Measurements from ENCODE around the gene C4orf36. TPM values are rescaled to one million over a fixed set of nuclear protein-coding genes. Genes with fewer than 3 reads are reported as not detected.
A peak's percentile ranks its signal among the peaks of the same experiment; 100 is the strongest.

C4orf36 gene
- total and polyA plus RNA-seq, 2 experiments from 2014 or later, result 1.3 to 2.0 TPM

GRCh38 chr4:86853209-86853608 is 39.0 kb downstream of the C4orf36 start:
- Histone ChIP-seq H3K79me2 (no peaks in the 10 kb centered on the region), H3K4me1 (ENCODE audit: insufficient read depth) (peaks cover 18% of the 10 kb centered on the region), H3K4me2 (no peak overlapping the region), H2AFZ (no peak overlapping the region), H3K36me3 (replicated peaks; ENCODE audit: insufficient read depth, low read depth) (no peaks in the 10 kb centered on the region), H3K27me3 (no peaks in the 10 kb centered on the region), H3K9me3 (ENCODE audit: low read depth) (no peaks in the 10 kb centered on the region), H3K4me3 (no peak overlapping the region), H4K20me1 (ENCODE audit: insufficient read depth, poor library complexity, severe bottlenecking) (no peaks in the 10 kb centered on the region), H3K27ac (no peak overlapping the region), H3K9me2 (replicated peaks; ENCODE audit: insufficient read depth) (no peaks in the 10 kb centered on the region)
- DNase-seq (ENCODE audit: low spot score), result no peak
- no peak for TF ChIP-seq EZH2 (IDR thresholded peaks at IDR 0.05; ENCODE audit: borderline replicate concordance)
- TF ChIP-seq, protein P1, sequence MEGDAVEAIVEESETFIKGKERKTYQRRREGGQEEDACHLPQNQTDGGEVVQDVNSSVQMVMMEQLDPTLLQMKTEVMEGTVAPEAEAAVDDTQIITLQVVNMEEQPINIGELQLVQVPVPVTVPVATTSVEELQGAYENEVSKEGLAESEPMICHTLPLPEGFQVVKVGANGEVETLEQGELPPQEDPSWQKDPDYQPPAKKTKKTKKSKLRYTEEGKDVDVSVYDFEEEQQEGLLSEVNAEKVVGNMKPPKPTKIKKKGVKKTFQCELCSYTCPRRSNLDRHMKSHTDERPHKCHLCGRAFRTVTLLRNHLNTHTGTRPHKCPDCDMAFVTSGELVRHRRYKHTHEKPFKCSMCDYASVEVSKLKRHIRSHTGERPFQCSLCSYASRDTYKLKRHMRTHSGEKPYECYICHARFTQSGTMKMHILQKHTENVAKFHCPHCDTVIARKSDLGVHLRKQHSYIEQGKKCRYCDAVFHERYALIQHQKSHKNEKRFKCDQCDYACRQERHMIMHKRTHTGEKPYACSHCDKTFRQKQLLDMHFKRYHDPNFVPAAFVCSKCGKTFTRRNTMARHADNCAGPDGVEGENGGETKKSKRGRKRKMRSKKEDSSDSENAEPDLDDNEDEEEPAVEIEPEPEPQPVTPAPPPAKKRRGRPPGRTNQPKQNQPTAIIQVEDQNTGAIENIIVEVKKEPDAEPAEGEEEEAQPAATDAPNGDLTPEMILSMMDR (IDR thresholded peaks at IDR 0.05; ENCODE audit: poor library complexity), result no peak
- no peak for TF ChIP-seq EZH2phosphoT487 (IDR thresholded peaks at IDR 0.05; ENCODE audit: low read depth, severe bottlenecking, unreplicated experiment)
- WGBS (ENCODE audit: low lambda C conversion rate, missing lambda C conversion rate), result 88% methylated on average over 5 of the region's 5 CpGs

- H3K36me3 ChIP-seq (replicated peaks; ENCODE audit: insufficient read depth, low read depth), result no peaks in the 10 kb centered on the region
- no peaks in the 10 kb centered on the region for H3K9me2 ChIP-seq (replicated peaks; ENCODE audit: insufficient read depth)
- no peak within 1 kb of the TSS for H3K4me3 ChIP-seq
- DNase-seq (ENCODE audit: low spot score), result no peak
- no peak within 1 kb of the TSS for H3K4me2 ChIP-seq
- no peaks in the 10 kb centered on the region for H3K79me2 ChIP-seq
- no peaks in the 10 kb centered on the region for H4K20me1 ChIP-seq (ENCODE audit: insufficient read depth, poor library complexity, severe bottlenecking)
- no peak within 1 kb of the TSS for H2AFZ ChIP-seq
- 84% methylated on average over 11 of the region's 11 CpGs for WGBS (ENCODE audit: low lambda C conversion rate, missing lambda C conversion rate)
- peaks cover 15% of the 10 kb centered on the region for H3K4me1 ChIP-seq (ENCODE audit: insufficient read depth)
- H3K27ac ChIP-seq, result peak within 1 kb of the TSS; percentile 32
- no peaks in the 10 kb centered on the region for H3K9me3 ChIP-seq (ENCODE audit: low read depth)
- H3K27me3 ChIP-seq, result no peaks in the 10 kb centered on the region
- TF ChIP-seq EZH2phosphoT487 (IDR thresholded peaks at IDR 0.05; ENCODE audit: low read depth, severe bottlenecking, unreplicated experiment) (no peak), EZH2 (IDR thresholded peaks at IDR 0.05; ENCODE audit: borderline replicate concordance) (no peak)
- TF ChIP-seq, protein P1 (IDR thresholded peaks at IDR 0.05; ENCODE audit: poor library complexity), result no peak
Observed at GRCh38 chr4:86848732-86849619, 43.2 kb downstream of the C4orf36 start, which contains the start of gene SLC10A6. SLC10A6 (minus strand) TSS chr4:86849384; CDS start chr4:86849115, 269 bp downstream.

- Histone ChIP-seq H3K27ac (peak overlapping the region; percentile 32), H3K36me3 (replicated peaks; ENCODE audit: insufficient read depth, low read depth) (no peaks in the 10 kb centered on the region), H4K20me1 (ENCODE audit: insufficient read depth, poor library complexity, severe bottlenecking) (no peaks in the 10 kb centered on the region), H3K4me2 (peak overlapping the region; percentile 3), H3K9me3 (ENCODE audit: low read depth) (no peaks in the 10 kb centered on the region), H3K9me2 (replicated peaks; ENCODE audit: insufficient read depth) (no peaks in the 10 kb centered on the region), H3K27me3 (no peaks in the 10 kb centered on the region), H2AFZ (no peak overlapping the region), H3K4me1 (ENCODE audit: insufficient read depth) (peaks cover 15% of the 10 kb centered on the region), H3K79me2 (no peaks in the 10 kb centered on the region), H3K4me3 (no peak overlapping the region)
- 59% methylated on average over 7 of the region's 7 CpGs for WGBS (ENCODE audit: low lambda C conversion rate, missing lambda C conversion rate)
- TF ChIP-seq EZH2phosphoT487 (IDR thresholded peaks at IDR 0.05; ENCODE audit: low read depth, severe bottlenecking, unreplicated experiment), result no peak
- TF ChIP-seq, protein P1 (IDR thresholded peaks at IDR 0.05; ENCODE audit: poor library complexity), result no peak
- TF ChIP-seq EZH2 (IDR thresholded peaks at IDR 0.05; ENCODE audit: borderline replicate concordance), result no peak
- no peak for DNase-seq (ENCODE audit: low spot score)
Observed at GRCh38 chr4:86848136-86848535, 44.1 kb downstream of the C4orf36 start.

Measured in hepatocyte (in vitro differentiated cells).